Ishikawa (cell line): ENCODE results near the gene UBE2J1.

Source experiments
- CEBPB ChIP-seq: IDR thresholded peaks from 2 replicates; pipeline ENCODE4 v1.6.1; 2012
- EGR1 ChIP-seq: IDR thresholded peaks from 2 replicates; pipeline ENCODE4 v1.6.1; 2012
- EP300 ChIP-seq: IDR thresholded peaks from 2 replicates; pipeline ENCODE4 v1.6.1; 2012; ENCODE audit warnings: borderline replicate concordance
- MAX ChIP-seq: IDR thresholded peaks from 2 replicates; pipeline ENCODE4 v1.6.1; 2012
- RAD21 ChIP-seq: IDR thresholded peaks from 2 replicates; pipeline ENCODE4 v1.6.1; 2012; ENCODE audit warnings: low read depth
- TCF12 ChIP-seq: IDR thresholded peaks from 2 replicates; pipeline ENCODE4 v1.6.1; 2012; ENCODE audit warnings: low read depth
- YY1 ChIP-seq: IDR thresholded peaks from 2 replicates; pipeline ENCODE4 v1.6.1; 2012; ENCODE audit warnings: low read depth
- ZBTB7A ChIP-seq: IDR thresholded peaks from 2 replicates; pipeline ENCODE4 v1.6.1; 2012; ENCODE audit warnings: low read depth
- TF ChIP-seq, protein P1 (sequence below): IDR thresholded peaks from 2 replicates; pipeline ENCODE4 v1.6.1; 2012; ENCODE audit warnings: low read depth, mild to moderate bottlenecking

- TF ChIP-seq RAD21 = no peak
- TF ChIP-seq CEBPB = no peak
- TF ChIP-seq EP300 = no peak
- no peak for TF ChIP-seq MAX
- TF ChIP-seq ZBTB7A = no peak
- TF ChIP-seq, protein P1, sequence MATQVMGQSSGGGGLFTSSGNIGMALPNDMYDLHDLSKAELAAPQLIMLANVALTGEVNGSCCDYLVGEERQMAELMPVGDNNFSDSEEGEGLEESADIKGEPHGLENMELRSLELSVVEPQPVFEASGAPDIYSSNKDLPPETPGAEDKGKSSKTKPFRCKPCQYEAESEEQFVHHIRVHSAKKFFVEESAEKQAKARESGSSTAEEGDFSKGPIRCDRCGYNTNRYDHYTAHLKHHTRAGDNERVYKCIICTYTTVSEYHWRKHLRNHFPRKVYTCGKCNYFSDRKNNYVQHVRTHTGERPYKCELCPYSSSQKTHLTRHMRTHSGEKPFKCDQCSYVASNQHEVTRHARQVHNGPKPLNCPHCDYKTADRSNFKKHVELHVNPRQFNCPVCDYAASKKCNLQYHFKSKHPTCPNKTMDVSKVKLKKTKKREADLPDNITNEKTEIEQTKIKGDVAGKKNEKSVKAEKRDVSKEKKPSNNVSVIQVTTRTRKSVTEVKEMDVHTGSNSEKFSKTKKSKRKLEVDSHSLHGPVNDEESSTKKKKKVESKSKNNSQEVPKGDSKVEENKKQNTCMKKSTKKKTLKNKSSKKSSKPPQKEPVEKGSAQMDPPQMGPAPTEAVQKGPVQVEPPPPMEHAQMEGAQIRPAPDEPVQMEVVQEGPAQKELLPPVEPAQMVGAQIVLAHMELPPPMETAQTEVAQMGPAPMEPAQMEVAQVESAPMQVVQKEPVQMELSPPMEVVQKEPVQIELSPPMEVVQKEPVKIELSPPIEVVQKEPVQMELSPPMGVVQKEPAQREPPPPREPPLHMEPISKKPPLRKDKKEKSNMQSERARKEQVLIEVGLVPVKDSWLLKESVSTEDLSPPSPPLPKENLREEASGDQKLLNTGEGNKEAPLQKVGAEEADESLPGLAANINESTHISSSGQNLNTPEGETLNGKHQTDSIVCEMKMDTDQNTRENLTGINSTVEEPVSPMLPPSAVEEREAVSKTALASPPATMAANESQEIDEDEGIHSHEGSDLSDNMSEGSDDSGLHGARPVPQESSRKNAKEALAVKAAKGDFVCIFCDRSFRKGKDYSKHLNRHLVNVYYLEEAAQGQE = no peak
- TF ChIP-seq TCF12 = no peak
- no peak for TF ChIP-seq YY1
- TF ChIP-seq EGR1 = no peak
Measured at GRCh38 chr6:89284963-89285735, 67.4 kb downstream of the UBE2J1 start.
